ENCODE data around the gene ZFYVE19.

The ZFYVE19 gene

DNA sequence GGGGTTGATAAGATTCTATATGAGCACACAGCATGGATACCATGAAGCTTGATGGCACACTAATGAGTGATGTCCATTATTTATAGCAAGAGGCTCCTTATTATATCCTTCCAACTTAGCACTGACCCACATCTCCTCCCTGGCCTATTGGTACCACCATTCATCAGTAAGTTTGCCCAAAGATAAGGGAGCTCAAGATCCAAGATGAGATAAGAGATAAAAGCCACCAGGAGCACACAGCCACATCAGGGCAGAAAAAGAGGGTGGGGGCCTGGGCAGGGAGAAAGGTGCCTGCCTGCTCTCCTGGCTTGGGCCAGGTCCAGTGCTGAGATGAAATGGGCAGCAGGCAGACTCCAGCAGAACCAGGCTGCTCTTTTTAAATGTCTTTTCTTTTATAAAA is 26.0 kb downstream of the ZFYVE19 start:
- Histone ChIP-seq H3K27ac (ENCODE audit: low read depth, low read length) (no peak overlapping the region), H3K4me1 (ENCODE audit: control insufficient read depth, insufficient read depth, low read length, unreplicated experiment) (peaks cover 6% of the 10 kb centered on the region), H3K36me3 (ENCODE audit: insufficient read depth, low read length) (no peaks in the 10 kb centered on the region), H3K79me2 (ENCODE audit: control insufficient read depth, insufficient read depth, low read length, unreplicated experiment) (no peaks in the 10 kb centered on the region), H2AFZ (ENCODE audit: low read length, unreplicated experiment) (no peak overlapping the region), H3K4me3 (ENCODE audit: low read depth, low read length) (no peak overlapping the region), H3K27me3 (ENCODE audit: insufficient read depth, low read length) (no peaks in the 10 kb centered on the region)

DNA sequence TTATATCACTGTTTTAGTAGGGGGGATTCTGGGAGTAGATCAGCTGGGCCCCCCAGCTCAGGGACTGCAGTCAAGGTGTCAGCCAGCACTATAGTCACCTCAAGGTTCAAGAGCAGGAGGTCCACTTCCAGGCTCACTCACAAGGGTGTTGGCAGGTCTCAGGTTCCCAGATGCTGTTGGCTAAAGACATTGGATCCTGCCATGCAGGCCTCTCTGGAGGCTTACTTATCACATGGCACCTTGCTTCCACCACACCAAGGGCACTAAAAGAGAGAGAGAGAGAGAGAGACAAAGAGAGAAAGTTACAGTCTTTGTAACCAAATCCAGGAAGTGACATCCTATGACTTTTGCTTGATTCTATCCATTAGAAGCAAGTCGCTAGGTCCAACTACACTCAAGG is 29.1 kb downstream of the ZFYVE19 start:
- no peak overlapping the region for H3K4me3 ChIP-seq (ENCODE audit: low read depth, low read length)
- H3K36me3 ChIP-seq (ENCODE audit: insufficient read depth, low read length): no peaks in the 10 kb centered on the region
- H3K27me3 ChIP-seq (ENCODE audit: insufficient read depth, low read length): no peaks in the 10 kb centered on the region
- H2AFZ ChIP-seq (ENCODE audit: low read length, unreplicated experiment): no peak overlapping the region
- H3K4me1 ChIP-seq (ENCODE audit: control insufficient read depth, insufficient read depth, low read length, unreplicated experiment): peaks cover 6% of the 10 kb centered on the region
- H3K79me2 ChIP-seq (ENCODE audit: control insufficient read depth, insufficient read depth, low read length, unreplicated experiment): no peaks in the 10 kb centered on the region
- H3K27ac ChIP-seq (ENCODE audit: low read depth, low read length): no peak overlapping the region

DNA sequence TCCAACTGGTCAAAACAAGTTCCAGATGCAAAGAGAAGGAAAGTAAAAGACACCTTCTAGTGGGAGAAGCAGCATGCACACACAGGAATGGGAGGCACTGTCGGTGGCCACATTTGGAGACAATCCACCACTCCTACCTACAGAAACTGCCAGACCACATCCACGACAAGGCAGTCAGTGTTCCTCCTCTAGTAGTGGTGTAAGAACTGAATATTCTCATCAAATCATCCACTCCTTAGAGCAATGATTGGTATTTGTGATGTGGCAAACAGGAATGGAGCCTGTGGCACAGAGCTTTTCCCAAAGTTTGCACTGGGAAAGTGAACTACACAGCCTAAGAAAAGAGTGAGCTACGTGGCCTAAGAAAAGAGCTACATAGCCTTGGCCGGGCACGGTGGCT is 31.9 kb downstream of the ZFYVE19 start:
- H2AFZ ChIP-seq (ENCODE audit: low read length, unreplicated experiment): no peak overlapping the region
- no peaks in the 10 kb centered on the region for H3K36me3 ChIP-seq (ENCODE audit: insufficient read depth, low read length)
- H3K27ac ChIP-seq (ENCODE audit: low read depth, low read length): no peak overlapping the region
- peaks cover 6% of the 10 kb centered on the region for H3K4me1 ChIP-seq (ENCODE audit: control insufficient read depth, insufficient read depth, low read length, unreplicated experiment)
- no peak overlapping the region for H3K4me3 ChIP-seq (ENCODE audit: low read depth, low read length)
- H3K27me3 ChIP-seq (ENCODE audit: insufficient read depth, low read length): peaks cover 22% of the 10 kb centered on the region
- no peaks in the 10 kb centered on the region for H3K79me2 ChIP-seq (ENCODE audit: control insufficient read depth, insufficient read depth, low read length, unreplicated experiment)

DNA sequence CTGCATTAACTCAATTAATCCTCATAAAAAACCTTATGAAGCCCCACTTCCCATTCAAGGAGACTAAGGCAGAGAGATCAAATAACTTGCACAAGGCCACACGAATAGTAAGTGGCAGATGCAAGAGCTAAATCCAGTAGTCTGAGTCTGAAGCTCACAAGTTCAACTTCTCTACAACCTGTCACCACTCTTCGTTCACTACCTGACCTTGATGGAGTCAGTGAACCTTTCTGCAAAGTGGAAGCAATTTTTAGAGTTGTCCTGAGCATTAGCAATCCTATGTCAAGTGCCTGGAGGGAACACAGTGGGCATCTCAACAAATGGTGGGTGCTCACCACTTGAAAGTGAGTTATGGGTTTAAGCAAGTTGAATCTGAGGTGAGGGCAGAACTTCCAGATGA is 34.9 kb downstream of the ZFYVE19 start:
- Histone ChIP-seq H3K27ac (ENCODE audit: low read depth, low read length) (no peak overlapping the region), H3K4me1 (ENCODE audit: control insufficient read depth, insufficient read depth, low read length, unreplicated experiment) (peaks cover 7% of the 10 kb centered on the region), H3K79me2 (ENCODE audit: control insufficient read depth, insufficient read depth, low read length, unreplicated experiment) (no peaks in the 10 kb centered on the region), H2AFZ (ENCODE audit: low read length, unreplicated experiment) (no peak overlapping the region), H3K27me3 (ENCODE audit: insufficient read depth, low read length) (peaks cover 34% of the 10 kb centered on the region), H3K4me3 (ENCODE audit: low read depth, low read length) (no peak overlapping the region), H3K36me3 (ENCODE audit: insufficient read depth, low read length) (no peaks in the 10 kb centered on the region)

DNA sequence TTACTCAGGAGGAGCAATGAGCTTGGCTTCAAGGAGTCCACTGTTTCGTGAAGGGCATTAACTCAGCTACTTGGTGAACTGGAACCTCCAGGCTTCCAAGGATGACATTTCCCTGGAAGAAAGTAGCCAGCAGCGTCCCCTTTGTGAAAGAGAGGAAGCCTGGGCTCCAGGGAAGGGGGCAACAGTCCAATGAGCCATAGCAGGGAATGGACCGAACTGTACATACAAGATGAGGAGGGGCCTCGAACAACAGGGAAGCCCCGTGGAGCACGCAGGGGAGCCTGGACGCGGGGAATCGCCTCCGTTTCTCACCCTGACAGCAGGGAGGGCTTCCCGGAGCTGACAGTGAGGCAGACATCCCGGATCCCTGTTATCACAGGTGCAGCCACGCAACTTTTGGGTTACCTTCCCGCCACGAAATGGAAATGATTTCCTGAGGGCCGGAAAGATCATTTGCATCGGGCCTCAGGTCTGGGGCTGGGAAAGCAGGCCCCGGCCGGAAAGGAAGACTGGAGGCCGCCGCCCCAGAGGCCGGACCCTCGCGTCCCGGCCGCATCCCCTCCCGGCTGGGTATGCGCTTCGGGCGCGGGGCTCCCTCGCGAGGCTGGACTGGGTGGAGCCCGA is 36.5 kb downstream of the ZFYVE19 start:
- peak overlapping the region; percentile 72; the same call in 1 of the 2 replicates for H3K4me3 ChIP-seq (ENCODE audit: low read depth, low read length)
- H3K27ac ChIP-seq (ENCODE audit: low read depth, low read length): no peak overlapping the region

DNA sequence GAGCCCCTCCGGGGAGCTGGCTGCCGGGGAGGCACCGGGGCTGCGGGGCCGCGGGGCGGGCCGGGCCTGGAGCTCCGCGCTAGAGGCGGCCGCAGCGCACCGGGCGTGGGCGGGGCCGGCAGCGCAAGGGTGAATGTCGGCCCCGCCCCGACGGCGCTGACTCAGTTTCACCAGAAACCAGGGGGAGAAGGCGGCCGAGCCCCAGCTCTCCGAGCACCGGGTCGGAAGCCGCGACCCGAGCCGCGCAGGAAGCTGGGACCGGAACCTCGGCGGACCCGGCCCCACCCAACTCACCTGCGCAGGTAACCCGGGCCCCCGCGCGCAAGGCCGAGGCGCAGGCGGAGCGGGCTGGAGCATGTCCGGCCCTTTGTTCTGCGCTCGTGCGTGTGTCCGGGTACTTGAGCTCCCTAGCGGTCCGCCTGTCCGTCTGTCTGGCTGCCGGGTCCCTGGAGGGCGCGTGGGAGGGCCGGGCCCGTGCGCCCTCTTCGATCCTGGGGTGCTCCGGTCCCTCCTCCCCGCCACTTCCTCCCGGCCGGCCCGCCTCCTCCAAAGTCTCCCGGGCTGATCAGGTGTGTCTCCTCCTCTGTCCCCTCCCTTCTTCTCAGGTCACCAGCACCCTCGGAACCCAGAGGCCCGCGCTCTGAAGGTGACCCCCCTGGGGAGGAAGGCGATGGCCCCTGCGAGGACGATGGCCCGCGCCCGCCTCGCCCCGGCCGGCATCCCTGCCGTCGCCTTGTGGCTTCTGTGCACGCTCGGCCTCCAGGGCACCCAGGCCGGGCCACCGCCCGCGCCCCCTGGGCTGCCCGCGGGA is 37.2 kb downstream of the ZFYVE19 start, which contains the start of gene SPINT1:
Gene SPINT1, plus strand, starts transcription at position 164 of the 811 bp plus-strand sequence. Its CDS starts 507 bp downstream, at position 671.
- Histone ChIP-seq H3K27ac (ENCODE audit: low read depth, low read length) (no peak within 1 kb of the TSS), H3K4me3 (ENCODE audit: low read depth, low read length) (peak within 1 kb of the TSS; percentile 72)

More for the DNA sequence above, 36.5 kb downstream of the ZFYVE19 start:
- H3K36me3 ChIP-seq (ENCODE audit: insufficient read depth, low read length): no peaks in the 10 kb centered on the region
- H3K79me2 ChIP-seq (ENCODE audit: control insufficient read depth, insufficient read depth, low read length, unreplicated experiment): no peaks in the 10 kb centered on the region
- H2AFZ ChIP-seq (ENCODE audit: low read length, unreplicated experiment): no peak overlapping the region
- H3K4me1 ChIP-seq (ENCODE audit: control insufficient read depth, insufficient read depth, low read length, unreplicated experiment): peaks cover 14% of the 10 kb centered on the region
- peaks cover 34% of the 10 kb centered on the region for H3K27me3 ChIP-seq (ENCODE audit: insufficient read depth, low read length)

DNA sequence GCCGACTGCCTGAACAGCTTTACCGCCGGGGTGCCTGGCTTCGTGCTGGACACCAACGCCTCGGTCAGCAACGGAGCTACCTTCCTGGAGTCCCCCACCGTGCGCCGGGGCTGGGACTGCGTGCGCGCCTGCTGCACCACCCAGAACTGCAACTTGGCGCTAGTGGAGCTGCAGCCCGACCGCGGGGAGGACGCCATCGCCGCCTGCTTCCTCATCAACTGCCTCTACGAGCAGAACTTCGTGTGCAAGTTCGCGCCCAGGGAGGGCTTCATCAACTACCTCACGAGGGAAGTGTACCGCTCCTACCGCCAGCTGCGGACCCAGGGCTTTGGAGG is 37.8 kb downstream of the ZFYVE19 start:
- H2AFZ ChIP-seq (ENCODE audit: low read length, unreplicated experiment): peak overlapping the region; percentile 75
- H3K27me3 ChIP-seq (ENCODE audit: insufficient read depth, low read length): peaks cover 34% of the 10 kb centered on the region
- no peaks in the 10 kb centered on the region for H3K36me3 ChIP-seq (ENCODE audit: insufficient read depth, low read length)
- H3K4me1 ChIP-seq (ENCODE audit: control insufficient read depth, insufficient read depth, low read length, unreplicated experiment): peaks cover 14% of the 10 kb centered on the region
- peak overlapping the region; percentile 72 for H3K4me3 ChIP-seq (ENCODE audit: low read depth, low read length)
- no peak overlapping the region for H3K27ac ChIP-seq (ENCODE audit: low read depth, low read length)
- H3K79me2 ChIP-seq (ENCODE audit: control insufficient read depth, insufficient read depth, low read length, unreplicated experiment): no peaks in the 10 kb centered on the region

More for the DNA sequence above, 37.2 kb downstream of the ZFYVE19 start, which contains the start of gene SPINT1:
- Histone ChIP-seq H3K36me3 (ENCODE audit: insufficient read depth, low read length) (no peaks in the 10 kb centered on the region), H3K79me2 (ENCODE audit: control insufficient read depth, insufficient read depth, low read length, unreplicated experiment) (no peaks in the 10 kb centered on the region), H3K27me3 (ENCODE audit: insufficient read depth, low read length) (peaks cover 34% of the 10 kb centered on the region), H2AFZ (ENCODE audit: low read length, unreplicated experiment) (peak within 1 kb of the TSS; percentile 75), H3K4me1 (ENCODE audit: control insufficient read depth, insufficient read depth, low read length, unreplicated experiment) (peaks cover 14% of the 10 kb centered on the region)

DNA sequence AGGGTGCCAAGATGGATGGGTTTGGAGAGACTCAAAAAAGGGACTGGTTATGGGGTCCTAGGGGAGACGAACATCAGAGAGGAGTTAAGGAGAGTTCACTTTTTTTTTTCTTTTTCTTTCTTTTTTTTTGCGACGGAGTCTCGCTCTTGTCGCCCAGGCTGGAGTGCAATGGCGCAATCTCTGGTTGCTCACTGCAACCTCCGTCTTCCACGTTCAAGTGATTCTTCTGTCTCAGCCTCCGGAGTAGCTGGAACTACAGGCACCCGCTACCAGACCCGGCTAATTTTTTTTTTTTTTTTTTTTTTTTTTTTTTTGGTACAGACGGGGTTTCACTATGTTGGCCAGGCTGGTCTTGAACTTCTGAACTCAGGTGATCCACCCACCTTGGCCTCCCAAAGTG is 38.1 kb downstream of the ZFYVE19 start:
- no peak overlapping the region for H3K27ac ChIP-seq (ENCODE audit: low read depth, low read length)
- H3K4me3 ChIP-seq (ENCODE audit: low read depth, low read length): peak overlapping the region; percentile 72
- H2AFZ ChIP-seq (ENCODE audit: low read length, unreplicated experiment): no peak overlapping the region
- H3K36me3 ChIP-seq (ENCODE audit: insufficient read depth, low read length): no peaks in the 10 kb centered on the region
- H3K4me1 ChIP-seq (ENCODE audit: control insufficient read depth, insufficient read depth, low read length, unreplicated experiment): peaks cover 14% of the 10 kb centered on the region
- H3K27me3 ChIP-seq (ENCODE audit: insufficient read depth, low read length): peaks cover 34% of the 10 kb centered on the region
- no peaks in the 10 kb centered on the region for H3K79me2 ChIP-seq (ENCODE audit: control insufficient read depth, insufficient read depth, low read length, unreplicated experiment)

DNA sequence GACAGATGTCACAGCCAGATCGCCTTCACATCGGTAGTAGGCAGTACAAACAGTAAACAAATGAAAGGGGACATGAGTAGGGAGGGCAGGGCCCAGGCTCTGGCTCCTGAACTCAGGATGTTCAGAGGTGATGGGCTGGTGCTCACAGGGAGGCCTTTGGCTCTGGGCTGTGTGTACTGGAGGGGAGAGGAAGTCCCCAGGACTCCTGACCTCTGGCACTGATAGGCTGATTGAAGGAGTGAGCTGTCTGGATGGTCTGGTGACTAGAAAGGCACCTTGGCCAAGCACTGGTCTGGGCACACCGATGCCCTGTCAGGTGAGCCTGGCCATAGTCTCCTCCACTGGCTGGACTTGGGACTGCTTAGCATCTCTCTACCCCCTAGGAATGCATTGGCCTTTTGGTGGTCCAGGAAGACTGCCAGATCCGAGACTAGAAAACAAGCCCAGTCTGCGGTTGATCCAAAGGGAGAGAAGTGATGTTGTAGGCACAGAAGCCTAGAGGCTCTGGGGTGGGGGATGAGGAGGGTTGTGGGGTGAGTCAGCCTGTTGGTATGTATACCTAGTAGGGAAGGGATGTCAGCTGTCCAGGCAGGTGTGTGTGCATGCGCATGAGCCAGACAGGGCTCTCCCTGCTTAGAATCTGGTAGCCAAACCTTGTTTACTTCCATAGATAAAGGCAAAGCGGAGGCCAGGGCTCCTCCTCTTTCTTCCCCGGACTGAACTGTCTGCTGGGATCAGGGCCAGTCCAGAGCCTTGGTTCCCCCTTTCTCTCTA is 38.8 kb downstream of the ZFYVE19 start:
- no peaks in the 10 kb centered on the region for H3K36me3 ChIP-seq (ENCODE audit: insufficient read depth, low read length)
- no peaks in the 10 kb centered on the region for H3K79me2 ChIP-seq (ENCODE audit: control insufficient read depth, insufficient read depth, low read length, unreplicated experiment)
- H3K4me1 ChIP-seq (ENCODE audit: control insufficient read depth, insufficient read depth, low read length, unreplicated experiment): peaks cover 14% of the 10 kb centered on the region
- no peak overlapping the region for H3K4me3 ChIP-seq (ENCODE audit: low read depth, low read length)
- peaks cover 34% of the 10 kb centered on the region for H3K27me3 ChIP-seq (ENCODE audit: insufficient read depth, low read length)
- no peak overlapping the region for H3K27ac ChIP-seq (ENCODE audit: low read depth, low read length)
- no peak overlapping the region for H2AFZ ChIP-seq (ENCODE audit: low read length, unreplicated experiment)

DNA sequence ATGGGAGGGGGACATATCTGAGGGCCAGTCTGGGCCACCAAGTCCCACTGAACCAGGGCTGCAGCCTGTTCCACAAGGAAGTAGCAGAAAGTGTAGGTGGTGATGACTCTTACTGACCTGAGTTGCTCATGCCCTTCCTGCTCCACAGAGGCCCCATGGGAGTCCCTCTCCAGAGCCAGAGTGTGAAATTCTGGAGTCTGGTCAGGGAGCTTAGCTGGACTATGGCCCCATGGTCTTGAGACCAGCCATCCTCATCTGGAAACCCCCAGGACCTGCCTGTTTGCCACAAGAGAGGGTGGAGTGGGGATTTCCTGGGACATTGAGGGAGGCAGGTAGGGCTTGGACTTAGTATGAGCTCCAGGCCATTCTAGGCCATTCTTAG is 39.9 kb downstream of the ZFYVE19 start:
- H3K4me1 ChIP-seq (ENCODE audit: control insufficient read depth, insufficient read depth, low read length, unreplicated experiment): peaks cover 14% of the 10 kb centered on the region
- no peak overlapping the region for H3K4me3 ChIP-seq (ENCODE audit: low read depth, low read length)
- peaks cover 28% of the 10 kb centered on the region for H3K27me3 ChIP-seq (ENCODE audit: insufficient read depth, low read length)
- H3K79me2 ChIP-seq (ENCODE audit: control insufficient read depth, insufficient read depth, low read length, unreplicated experiment): no peaks in the 10 kb centered on the region
- no peak overlapping the region for H2AFZ ChIP-seq (ENCODE audit: low read length, unreplicated experiment)
- no peak overlapping the region for H3K27ac ChIP-seq (ENCODE audit: low read depth, low read length)
- H3K36me3 ChIP-seq (ENCODE audit: insufficient read depth, low read length): no peaks in the 10 kb centered on the region

Data from ACC112 (cell line).